Right lobe of liver (tissue), 4 donors: ENCODE results near the gene MAP3K14.

ENCODE experiments used
- CTCF ChIP-seq, 4 donors: fragments of 200-600 bp in 3 of 4; fragments of 450-650 bp in 1 of 4; IDR thresholded peaks; one replicate each; pipeline versions ENCODE4 v1.5.1 to v1.8.0; 2016 to 2022; ENCODE audit warnings: antibody characterized with exemption in 4 of 4, mild to moderate bottlenecking in 2 of 4
- POLR2A ChIP-seq: fragments of 450-650 bp; IDR thresholded peaks from one replicate; pipeline ENCODE4 v1.6.1; 2017; ENCODE audit warnings: antibody characterized with exemption, mild to moderate bottlenecking
- donor health status: DM: no; HTN: no; CAD: no.
- donor health status: DM: no; HTN: no; CAD: no.
- donor health status: DM: no; HTN: yes; CAD: no.

GRCh38 chr17:45308016-45308365, 8.8 kb downstream of the MAP3K14 start:
- TF ChIP-seq POLR2A (no peak), CTCF (IDR thresholded peaks at IDR 0.05) (no peak)
